Measurements from ENCODE around the gene LIG3. TPM values are rescaled to one million over a fixed set of nuclear protein-coding genes. Genes with fewer than 3 reads are reported as not detected.
A peak's percentile ranks its signal among the peaks of the same experiment; 100 is the strongest.

The LIG3 gene
- total RNA-seq, 4 donors from 2014 or later: 9.8 to 44.5 (median 23.9) TPM

DNA sequence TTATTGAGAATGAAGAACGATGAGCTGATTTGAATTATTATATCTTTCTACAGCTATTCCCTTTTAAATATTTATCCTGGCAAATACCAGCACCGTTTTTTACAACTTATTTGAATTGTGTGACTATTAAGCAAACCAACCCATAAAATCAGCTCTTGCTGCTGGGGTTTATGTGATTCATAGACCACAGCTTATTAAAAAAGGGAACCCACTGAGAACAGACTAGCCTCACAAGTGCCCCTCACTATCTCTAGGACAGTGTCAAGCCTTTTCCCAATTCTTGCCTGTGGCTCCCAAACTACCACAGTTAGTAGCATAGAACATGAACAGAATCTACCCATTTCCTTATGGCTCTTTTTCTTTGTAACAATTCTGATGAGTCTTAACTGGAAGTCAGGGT is 6.1 kb upstream of the LIG3 start:
- no peaks in the 10 kb centered on the region for H3K4me1 ChIP-seq
- no peaks in the 10 kb centered on the region for H3K9me3 ChIP-seq
- 32% methylated on average over 2 of the region's 2 CpGs; no CpG with 5 or more reads in 1 of the 2 donors for WGBS, 2 donors (ENCODE audit: low coverage in 1 of 2)
- H3K27ac ChIP-seq: no peak overlapping the region
- TF ChIP-seq EP300 (IDR thresholded peaks at IDR 0.05; ENCODE audit: low read depth): no peak
- no peak for TF ChIP-seq POLR2AphosphoS5 (IDR thresholded peaks at IDR 0.05)
- TF ChIP-seq, protein P1, sequence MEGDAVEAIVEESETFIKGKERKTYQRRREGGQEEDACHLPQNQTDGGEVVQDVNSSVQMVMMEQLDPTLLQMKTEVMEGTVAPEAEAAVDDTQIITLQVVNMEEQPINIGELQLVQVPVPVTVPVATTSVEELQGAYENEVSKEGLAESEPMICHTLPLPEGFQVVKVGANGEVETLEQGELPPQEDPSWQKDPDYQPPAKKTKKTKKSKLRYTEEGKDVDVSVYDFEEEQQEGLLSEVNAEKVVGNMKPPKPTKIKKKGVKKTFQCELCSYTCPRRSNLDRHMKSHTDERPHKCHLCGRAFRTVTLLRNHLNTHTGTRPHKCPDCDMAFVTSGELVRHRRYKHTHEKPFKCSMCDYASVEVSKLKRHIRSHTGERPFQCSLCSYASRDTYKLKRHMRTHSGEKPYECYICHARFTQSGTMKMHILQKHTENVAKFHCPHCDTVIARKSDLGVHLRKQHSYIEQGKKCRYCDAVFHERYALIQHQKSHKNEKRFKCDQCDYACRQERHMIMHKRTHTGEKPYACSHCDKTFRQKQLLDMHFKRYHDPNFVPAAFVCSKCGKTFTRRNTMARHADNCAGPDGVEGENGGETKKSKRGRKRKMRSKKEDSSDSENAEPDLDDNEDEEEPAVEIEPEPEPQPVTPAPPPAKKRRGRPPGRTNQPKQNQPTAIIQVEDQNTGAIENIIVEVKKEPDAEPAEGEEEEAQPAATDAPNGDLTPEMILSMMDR (IDR thresholded peaks at IDR 0.05): no peak
- TF ChIP-seq POLR2A (IDR thresholded peaks at IDR 0.05): no peak
- H3K36me3 ChIP-seq: no peaks in the 10 kb centered on the region
- in situ Hi-C loops (cut with MboI; ENCODE audit: low pct_ligation_motif_present in 1 of 4, low pct_unique_long_range_greater_than_20kb in 1 of 4, low sequenced_read_pairs in 3 of 4) (no loop called here), intact Hi-C loops (cut with DNase I; ENCODE audit: low total_unique reads) (no loop called here)
- no peaks in the 10 kb centered on the region for H3K27me3 ChIP-seq
- H3K4me3 ChIP-seq: no peak overlapping the region
- DNase-seq: no peak

DNA sequence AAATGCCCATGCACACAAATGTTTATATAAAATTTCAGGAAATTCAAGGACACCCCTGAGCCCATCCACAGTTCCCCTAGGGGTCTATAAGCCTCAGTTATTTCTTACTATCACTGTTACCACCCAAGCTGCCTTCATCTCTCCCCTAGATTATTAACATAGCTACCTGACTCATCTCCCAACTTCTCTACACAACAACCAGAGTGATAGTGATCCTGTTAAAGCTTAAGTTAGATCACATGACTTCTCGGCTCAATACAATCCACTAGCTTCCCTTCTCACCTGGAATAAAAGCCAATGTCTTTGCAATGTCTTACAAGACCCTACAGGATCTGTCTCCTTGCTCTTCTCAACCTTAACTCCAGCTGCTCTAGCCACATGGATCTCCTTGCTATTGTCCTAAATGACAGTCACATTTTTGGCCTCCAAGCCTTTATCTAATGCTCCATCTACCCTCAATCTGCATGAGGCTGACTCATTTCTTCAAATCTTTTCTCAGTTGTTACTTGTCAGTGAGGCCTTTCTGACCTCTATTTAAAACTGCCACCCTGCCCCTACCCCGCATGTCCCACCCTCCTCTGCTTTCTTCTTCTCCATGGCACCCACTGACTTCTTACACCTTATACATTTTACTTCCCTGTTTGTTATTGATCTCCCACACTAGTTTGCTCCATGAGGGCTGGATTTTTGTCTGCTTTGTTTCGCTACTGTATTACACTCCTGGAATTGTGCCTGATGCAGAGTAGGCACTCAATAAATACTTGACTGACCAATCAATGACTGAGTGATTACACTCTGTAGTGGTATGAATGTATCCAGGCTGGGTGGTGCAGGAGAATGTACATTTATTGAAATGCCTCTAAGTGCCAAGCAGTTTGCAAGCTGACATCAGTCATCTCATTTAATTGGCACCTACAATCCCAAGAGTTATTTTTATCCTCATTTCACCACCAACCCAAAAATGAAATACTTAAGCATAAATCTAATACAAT is 5.2 kb upstream of the LIG3 start:
- 69 to 74% methylated on average over 2 to 3 of the region's 3 CpGs for WGBS, 2 donors (ENCODE audit: low coverage in 1 of 2)

DNA sequence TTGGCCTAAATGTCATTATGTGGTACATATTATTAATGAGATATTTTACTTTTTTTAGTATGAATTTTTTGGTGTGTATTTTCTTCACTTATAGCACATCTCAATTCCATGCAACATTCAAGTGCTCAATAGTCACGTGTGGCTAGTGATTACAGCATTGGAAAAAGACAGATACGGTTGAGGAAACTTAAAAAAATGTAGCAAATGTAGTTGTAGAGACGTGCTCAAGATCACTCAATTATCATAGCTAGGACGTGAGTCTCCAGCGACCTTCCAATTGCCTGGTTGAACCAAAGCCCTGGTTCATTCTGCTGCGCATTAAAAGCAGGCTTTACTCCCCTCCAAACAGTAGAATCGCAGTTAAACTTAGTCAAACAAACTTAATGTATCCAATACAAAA is 1.2 kb upstream of the LIG3 start:
- no peak for DNase-seq
- Histone ChIP-seq H3K4me1 (peaks cover 3 to 29% (median 13%) of the 10 kb centered on the region in 4 donors), H3K4me3 (no peak overlapping the region), H3K9me3 (no peaks in the 10 kb centered on the region), H3K27me3 (no peaks in the 10 kb centered on the region), H3K27ac (peak overlapping the region in 1 of 4 donors; percentile 96), H3K36me3 (no peaks in the 10 kb centered on the region)
- intact Hi-C loops (cut with DNase I; ENCODE audit: low total_unique reads) (no loop called here), in situ Hi-C loops (cut with MboI; ENCODE audit: low pct_ligation_motif_present in 1 of 4, low pct_unique_long_range_greater_than_20kb in 1 of 4, low sequenced_read_pairs in 3 of 4) (loop anchor here in 1 of 4 donors (25.0 kb wide), 1 partner anchor 108 kb away; no protein-coding TSS in a partner anchor)
- WGBS, 2 donors (ENCODE audit: low coverage in 1 of 2): 86 to 92% methylated on average over 7 of the region's 7 CpGs
- no peak for TF ChIP-seq POLR2AphosphoS5 (IDR thresholded peaks at IDR 0.05)
- TF ChIP-seq EP300 (IDR thresholded peaks at IDR 0.05; ENCODE audit: low read depth): no peak
- TF ChIP-seq POLR2A (IDR thresholded peaks at IDR 0.05): no peak
- TF ChIP-seq, protein P1 (IDR thresholded peaks at IDR 0.05): no peak

More for the DNA sequence above, 5.2 kb upstream of the LIG3 start:
- in situ Hi-C loops (cut with MboI; ENCODE audit: low pct_ligation_motif_present in 1 of 4, low pct_unique_long_range_greater_than_20kb in 1 of 4, low sequenced_read_pairs in 3 of 4): loop anchor here in 1 of 4 donors (25.0 kb wide), 1 partner anchor 112 kb away; no protein-coding TSS in a partner anchor
- no peak for TF ChIP-seq POLR2AphosphoS5 (IDR thresholded peaks at IDR 0.05)
- Histone ChIP-seq H3K4me3 (no peak overlapping the region), H3K36me3 (no peaks in the 10 kb centered on the region), H3K27me3 (no peaks in the 10 kb centered on the region), H3K9me3 (no peaks in the 10 kb centered on the region), H3K4me1 (peaks cover 0 to 9% (median 2%) of the 10 kb centered on the region in 4 donors), H3K27ac (no peak overlapping the region)
- intact Hi-C loops (cut with DNase I; ENCODE audit: low total_unique reads): no loop called here
- DNase-seq: no peak

DNA sequence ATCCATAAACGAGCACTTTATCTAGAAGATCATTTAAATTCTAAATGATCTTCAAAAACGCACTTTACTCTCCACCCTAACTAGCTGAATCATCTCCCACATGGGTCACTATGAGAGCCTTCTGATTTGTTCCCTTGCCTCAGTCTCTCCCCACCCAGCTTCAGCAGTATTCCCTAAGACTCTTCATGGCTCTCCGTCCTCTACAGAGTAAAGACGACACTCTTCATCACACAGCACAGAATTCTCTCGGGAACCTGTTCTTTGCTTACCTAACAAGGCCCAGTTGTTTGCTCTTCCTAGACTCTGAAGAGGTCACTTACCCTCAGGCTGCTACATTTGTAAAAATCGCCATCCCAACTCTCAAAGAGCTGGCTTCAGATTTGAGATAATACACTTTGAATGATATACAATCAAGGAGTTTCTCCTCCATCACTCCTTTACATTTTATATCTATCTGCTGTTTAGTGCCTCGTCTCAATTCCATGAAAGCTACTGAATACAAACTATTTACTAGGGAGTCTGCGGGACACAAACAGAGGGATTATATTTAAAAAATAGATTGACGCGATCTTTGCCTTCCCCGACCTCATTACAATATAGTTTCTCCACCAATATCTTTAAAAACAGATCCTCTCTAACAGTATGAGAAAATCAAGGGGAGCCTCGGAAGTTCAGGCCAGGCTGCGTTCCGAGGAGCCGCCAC is 511 bp upstream of the LIG3 start:
- Histone ChIP-seq H3K9me3 (no peaks in the 10 kb centered on the region), H3K4me3 (peak overlapping the region in 3 of 4 donors; percentile 73 to 97 (median 80)), H3K27me3 (no peaks in the 10 kb centered on the region), H3K27ac (peak overlapping the region; percentile 96 to 100 (median 96)), H3K4me1 (peaks cover 3 to 29% (median 13%) of the 10 kb centered on the region in 4 donors), H3K36me3 (no peaks in the 10 kb centered on the region)
- 22 to 27% methylated on average over 7 to 15 of the region's 15 CpGs for WGBS, 2 donors (ENCODE audit: low coverage in 1 of 2)
- in situ Hi-C loops (cut with MboI; ENCODE audit: low pct_ligation_motif_present in 1 of 4, low pct_unique_long_range_greater_than_20kb in 1 of 4, low sequenced_read_pairs in 3 of 4): loop anchor here in 1 of 4 donors (25.0 kb wide), 1 partner anchor 108 kb away; no protein-coding TSS in a partner anchor
- intact Hi-C loops (cut with DNase I; ENCODE audit: low total_unique reads): no loop called here
- TF ChIP-seq, protein P1 (IDR thresholded peaks at IDR 0.05): no peak
- TF ChIP-seq POLR2AphosphoS5 (IDR thresholded peaks at IDR 0.05) (no peak), EP300 (IDR thresholded peaks at IDR 0.05; ENCODE audit: low read depth) (no peak), POLR2A (IDR thresholded peaks at IDR 0.05) (no peak)
- DNase-seq: no peak
